Ascending aorta (tissue), 2 donors: ENCODE results near the gene CACNA1B. TPM values are rescaled to one million over a fixed set of nuclear protein-coding genes. Genes with fewer than 3 reads are reported as not detected.

Experiments
- DNase-seq, 2 donors: peaks; one replicate each; pipeline ENCODE4 v3.0.0-alpha.2; 2019; ENCODE audit warnings: low spot score in 2 of 2
- H3K27ac ChIP-seq, 2 donors: fragments of 200-600 bp; sonication (generic); one replicate each; pipeline ENCODE4 v1.5.1; 2016 to 2017; ENCODE audit warnings: mild to moderate bottlenecking in 1 of 2
- H3K27me3 ChIP-seq: fragments of 200-600 bp; sonication (generic); one replicate; pipeline ENCODE4 v1.5.1; 2017
- H3K36me3 ChIP-seq, 2 donors: fragments of 200-600 bp; sonication (generic); one replicate each; pipeline ENCODE4 v1.5.1; 2016
- H3K4me1 ChIP-seq, 2 donors: fragments of 200-600 bp; sonication (generic); one replicate each; pipeline ENCODE4 v1.5.1; 2016 to 2017; ENCODE audit warnings: mild to moderate bottlenecking in 1 of 2
- H3K4me3 ChIP-seq, 2 donors: fragments of 200-600 bp; sonication (generic); one replicate each; pipeline ENCODE4 v1.5.1; 2016 to 2017; ENCODE audit warnings: mild to moderate bottlenecking in 1 of 2
- H3K9me3 ChIP-seq, 2 donors: fragments of 200-600 bp; sonication (generic); one replicate each; pipeline ENCODE4 v1.5.1; 2016
- intact Hi-C: fragments of 100-400 bp; cut with DNase I; formaldehyde crosslinking; loops from one replicate; pipeline ENCODE4 v1.15.1; 2023
- total RNA-seq: library from RNA; depleted of rRNA; stranded (reverse); fragments of >200 nt; gene quantifications from one replicate; pipeline ENCODE4 v1.1.0, GENCODE V29; 2016
- TF ChIP-seq, protein P1 (sequence below), 3 experiments: fragments of 200-600 bp in 2 of 3; fragments of 450-650 bp in 1 of 3; sonication (generic) in 2 of 3; IDR thresholded peaks; one replicate each; pipeline ENCODE4 v1.5.1; 2016 to 2019; ENCODE audit warnings: antibody characterized with exemption in 3 of 3, mild to moderate bottlenecking in 1 of 3, moderate library complexity in 1 of 3

Gene CACNA1B
- total RNA-seq, 1 donor from 2014 or later, result not detected

GRCh38 chr9:138025908-138026307 is 148.3 kb downstream of the CACNA1B start:
- Histone ChIP-seq H3K4me1 (no peaks in the 10 kb centered on the region), H3K4me3 (no peak overlapping the region), H3K9me3 (no peaks in the 10 kb centered on the region), H3K27ac (no peak overlapping the region), H3K36me3 (no peaks in the 10 kb centered on the region), H3K27me3 (no peaks in the 10 kb centered on the region)
- TF ChIP-seq, protein P1, sequence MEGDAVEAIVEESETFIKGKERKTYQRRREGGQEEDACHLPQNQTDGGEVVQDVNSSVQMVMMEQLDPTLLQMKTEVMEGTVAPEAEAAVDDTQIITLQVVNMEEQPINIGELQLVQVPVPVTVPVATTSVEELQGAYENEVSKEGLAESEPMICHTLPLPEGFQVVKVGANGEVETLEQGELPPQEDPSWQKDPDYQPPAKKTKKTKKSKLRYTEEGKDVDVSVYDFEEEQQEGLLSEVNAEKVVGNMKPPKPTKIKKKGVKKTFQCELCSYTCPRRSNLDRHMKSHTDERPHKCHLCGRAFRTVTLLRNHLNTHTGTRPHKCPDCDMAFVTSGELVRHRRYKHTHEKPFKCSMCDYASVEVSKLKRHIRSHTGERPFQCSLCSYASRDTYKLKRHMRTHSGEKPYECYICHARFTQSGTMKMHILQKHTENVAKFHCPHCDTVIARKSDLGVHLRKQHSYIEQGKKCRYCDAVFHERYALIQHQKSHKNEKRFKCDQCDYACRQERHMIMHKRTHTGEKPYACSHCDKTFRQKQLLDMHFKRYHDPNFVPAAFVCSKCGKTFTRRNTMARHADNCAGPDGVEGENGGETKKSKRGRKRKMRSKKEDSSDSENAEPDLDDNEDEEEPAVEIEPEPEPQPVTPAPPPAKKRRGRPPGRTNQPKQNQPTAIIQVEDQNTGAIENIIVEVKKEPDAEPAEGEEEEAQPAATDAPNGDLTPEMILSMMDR (IDR thresholded peaks at IDR 0.05), result no peak
- DNase-seq, result peak in 1 of 2 donors; percentile 31
- intact Hi-C loops, result no loop called here

DNA sequence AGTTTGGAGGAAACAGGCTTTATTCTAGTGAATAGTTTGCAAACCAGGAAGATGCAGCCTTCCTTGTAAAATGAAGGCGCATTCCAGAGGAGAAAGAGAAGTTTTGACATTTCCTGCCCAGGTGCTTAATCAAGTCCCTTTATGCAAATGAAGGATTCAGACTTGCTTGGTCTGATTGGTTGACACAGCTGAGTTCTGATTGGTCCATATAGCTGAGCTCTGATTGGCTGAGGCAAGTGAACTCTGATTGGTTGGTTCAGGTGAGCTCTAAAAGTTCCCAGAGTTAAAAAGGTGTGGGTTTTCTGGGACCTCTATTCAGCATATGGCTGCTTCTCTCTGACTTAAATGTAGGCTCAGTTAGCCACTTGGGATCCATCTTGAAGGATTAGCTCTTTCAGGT is 151.0 kb downstream of the CACNA1B start:
- TF ChIP-seq, protein P1 (IDR thresholded peaks at IDR 0.05), result no peak
- intact Hi-C loops, result no loop called here
- no peaks in the 10 kb centered on the region for H3K27me3 ChIP-seq
- H3K27ac ChIP-seq, result no peak overlapping the region
- H3K9me3 ChIP-seq, result no peaks in the 10 kb centered on the region
- H3K4me3 ChIP-seq, result no peak overlapping the region
- no peaks in the 10 kb centered on the region for H3K4me1 ChIP-seq
- no peaks in the 10 kb centered on the region for H3K36me3 ChIP-seq
- DNase-seq, result no peak

DNA sequence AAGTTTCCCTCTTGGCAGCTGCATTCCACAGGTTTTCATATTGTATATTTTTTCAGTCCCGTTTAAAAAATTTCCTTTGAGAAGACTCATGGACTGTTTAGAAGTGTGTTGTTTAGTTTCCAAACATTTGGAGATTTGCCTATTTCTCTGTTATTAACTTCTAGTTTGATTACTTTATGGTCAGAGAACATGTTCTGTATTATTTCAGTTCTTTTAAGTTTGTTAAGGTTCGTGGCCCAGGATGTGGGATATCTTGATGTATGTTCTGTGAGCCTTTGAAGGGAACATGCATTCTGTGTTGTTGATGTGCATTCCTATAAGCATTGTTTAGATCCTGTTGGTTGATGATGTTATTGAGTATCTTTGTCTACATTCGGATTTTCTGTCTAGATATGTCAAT is 153.6 kb downstream of the CACNA1B start:
- H3K9me3 ChIP-seq, result no peaks in the 10 kb centered on the region
- no peak overlapping the region for H3K27ac ChIP-seq
- intact Hi-C loops, result no loop called here
- no peak for DNase-seq
- no peaks in the 10 kb centered on the region for H3K4me1 ChIP-seq
- TF ChIP-seq, protein P1 (IDR thresholded peaks at IDR 0.05), result no peak
- H3K4me3 ChIP-seq, result no peak overlapping the region
- H3K27me3 ChIP-seq, result no peaks in the 10 kb centered on the region
- H3K36me3 ChIP-seq, result no peaks in the 10 kb centered on the region

DNA sequence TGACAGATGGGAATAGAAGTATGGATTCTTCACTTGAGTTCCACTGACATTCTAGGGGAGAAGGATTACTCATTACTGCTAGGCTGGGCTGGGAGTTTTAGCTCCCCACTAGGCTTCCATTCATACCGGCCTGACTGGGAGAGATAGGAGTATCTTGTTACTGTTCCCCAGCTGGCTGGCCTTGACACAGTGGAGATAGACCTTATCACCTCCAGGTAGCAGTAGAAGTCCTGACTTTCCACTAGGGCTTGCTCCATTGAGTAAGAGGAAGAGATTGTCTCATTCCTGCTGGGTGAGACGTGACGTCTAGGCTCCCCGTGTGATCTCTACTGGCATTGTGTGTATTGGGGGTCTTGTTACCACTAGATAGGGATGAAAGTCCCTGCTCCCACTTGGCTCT is 156.4 kb downstream of the CACNA1B start:
- no peak overlapping the region for H3K27ac ChIP-seq
- intact Hi-C loops, result no loop called here
- no peaks in the 10 kb centered on the region for H3K9me3 ChIP-seq
- H3K4me1 ChIP-seq, result no peaks in the 10 kb centered on the region
- no peaks in the 10 kb centered on the region for H3K36me3 ChIP-seq
- H3K27me3 ChIP-seq, result no peaks in the 10 kb centered on the region
- H3K4me3 ChIP-seq, result no peak overlapping the region
- TF ChIP-seq, protein P1 (IDR thresholded peaks at IDR 0.05), result no peak
- no peak for DNase-seq

DNA sequence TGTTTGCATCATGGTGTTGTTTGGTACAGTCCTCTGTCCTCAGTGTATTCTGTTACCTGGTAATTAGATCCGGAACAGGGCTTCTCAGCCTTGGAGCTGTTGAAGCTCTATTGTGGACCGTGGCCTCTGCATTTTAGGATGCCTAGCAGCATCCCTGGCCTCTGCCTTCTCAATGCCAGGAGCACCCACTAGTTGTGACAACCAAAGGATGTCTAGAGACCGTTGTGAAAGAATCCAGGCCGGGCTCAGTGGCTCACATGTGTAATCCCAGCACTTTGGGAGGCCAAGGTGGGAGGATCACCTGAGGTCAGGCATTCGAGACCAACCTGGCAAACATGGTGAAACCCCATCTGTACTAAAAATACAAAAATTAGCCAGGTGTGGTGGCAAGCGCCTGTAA is 159.6 kb downstream of the CACNA1B start:
- Histone ChIP-seq H3K27ac (no peak overlapping the region), H3K9me3 (no peaks in the 10 kb centered on the region), H3K27me3 (no peaks in the 10 kb centered on the region), H3K36me3 (no peaks in the 10 kb centered on the region), H3K4me3 (no peak overlapping the region), H3K4me1 (no peaks in the 10 kb centered on the region)
- intact Hi-C loops, result no loop called here
- no peak for DNase-seq
- TF ChIP-seq, protein P1 (IDR thresholded peaks at IDR 0.05), result no peak

- no peaks in the 10 kb centered on the region for H3K4me1 ChIP-seq
- no peaks in the 10 kb centered on the region for H3K36me3 ChIP-seq
- peak in 1 of 2 donors; percentile 46 for DNase-seq
- H3K4me3 ChIP-seq, result no peak overlapping the region
- intact Hi-C loops, result no loop called here
- TF ChIP-seq, protein P1 (IDR thresholded peaks at IDR 0.05), result no peak
- H3K27ac ChIP-seq, result no peak overlapping the region
- H3K27me3 ChIP-seq, result no peaks in the 10 kb centered on the region
- H3K9me3 ChIP-seq, result no peaks in the 10 kb centered on the region
Observed at GRCh38 chr9:138038244-138038671, 160.7 kb downstream of the CACNA1B start.
